ENCODE results near the gene NAB1.

DNA sequence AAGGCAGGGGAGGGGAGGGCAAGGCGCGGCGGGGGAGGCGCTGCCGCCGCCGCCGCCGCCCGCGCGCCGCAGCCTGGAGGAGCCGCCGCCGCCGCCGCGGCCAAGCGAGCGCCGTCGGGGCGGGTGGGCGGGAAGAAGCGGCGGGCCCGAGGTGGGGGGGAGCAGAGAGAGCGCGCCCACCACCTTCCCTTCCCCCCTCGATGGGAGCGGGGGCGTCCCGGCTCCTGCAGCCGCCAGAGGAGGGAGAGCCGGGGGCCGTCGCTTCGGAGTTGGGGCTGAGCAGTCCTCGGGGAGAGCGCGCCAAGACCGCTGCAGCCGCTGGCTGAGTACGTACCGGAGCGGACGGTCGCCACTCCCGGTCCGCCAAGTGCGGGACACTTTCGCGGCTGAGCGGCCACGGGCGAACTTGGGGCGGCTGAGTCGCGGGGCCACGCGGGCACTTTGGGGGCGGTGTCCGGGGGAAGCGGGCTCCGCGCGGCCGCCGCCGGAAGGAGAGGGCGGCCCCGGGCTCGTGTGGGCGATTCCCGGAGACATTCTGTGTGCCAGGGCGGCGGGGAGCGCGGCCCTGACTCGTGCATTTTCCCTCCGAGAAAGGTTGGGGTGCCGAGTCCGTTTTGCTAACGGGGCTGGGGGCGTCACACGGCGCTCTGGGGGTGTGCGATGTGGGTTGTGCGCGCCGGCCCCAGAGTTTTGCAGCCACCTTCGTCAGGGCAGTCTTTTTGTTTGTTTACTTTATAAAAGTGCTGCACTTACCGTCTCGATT is at the start of gene NAB1:
- TF ChIP-seq, protein P1, sequence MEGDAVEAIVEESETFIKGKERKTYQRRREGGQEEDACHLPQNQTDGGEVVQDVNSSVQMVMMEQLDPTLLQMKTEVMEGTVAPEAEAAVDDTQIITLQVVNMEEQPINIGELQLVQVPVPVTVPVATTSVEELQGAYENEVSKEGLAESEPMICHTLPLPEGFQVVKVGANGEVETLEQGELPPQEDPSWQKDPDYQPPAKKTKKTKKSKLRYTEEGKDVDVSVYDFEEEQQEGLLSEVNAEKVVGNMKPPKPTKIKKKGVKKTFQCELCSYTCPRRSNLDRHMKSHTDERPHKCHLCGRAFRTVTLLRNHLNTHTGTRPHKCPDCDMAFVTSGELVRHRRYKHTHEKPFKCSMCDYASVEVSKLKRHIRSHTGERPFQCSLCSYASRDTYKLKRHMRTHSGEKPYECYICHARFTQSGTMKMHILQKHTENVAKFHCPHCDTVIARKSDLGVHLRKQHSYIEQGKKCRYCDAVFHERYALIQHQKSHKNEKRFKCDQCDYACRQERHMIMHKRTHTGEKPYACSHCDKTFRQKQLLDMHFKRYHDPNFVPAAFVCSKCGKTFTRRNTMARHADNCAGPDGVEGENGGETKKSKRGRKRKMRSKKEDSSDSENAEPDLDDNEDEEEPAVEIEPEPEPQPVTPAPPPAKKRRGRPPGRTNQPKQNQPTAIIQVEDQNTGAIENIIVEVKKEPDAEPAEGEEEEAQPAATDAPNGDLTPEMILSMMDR (conservative IDR thresholded peaks at IDR 0.05 in 1 of 2, IDR thresholded peaks at IDR 0.05 in 1 of 2; ENCODE audit: extremely low read depth in 1 of 2, insufficient read depth in 1 of 2, low read depth in 1 of 2, low read length in 2 of 2) = no peak
- TF ChIP-seq EZH2 (IDR thresholded peaks at IDR 0.05; ENCODE audit: borderline replicate concordance, low read length) = no peak
